K562 (cell line): ENCODE results near the gene GAB2. TPM values are rescaled to one million over a fixed set of nuclear protein-coding genes. Genes with fewer than 3 reads are reported as not detected.
"Not testable (repeated sequence)": the region's sequence is repeated elsewhere in the genome, so short reads cannot be mapped to it uniquely, and the experiment has no call there.

Experiments used
- ATAC-seq: fragments of 200-7000 bp; cut with Tn5 transposase; 3 replicates; pipeline ENCODE4 v1.9.1; 2020; ENCODE audit warnings: moderate library complexity
- BruUV-seq: library from RNA; stranded (reverse); fragments of 400-500 nt; replicated peaks from 2 replicates; lab custom pipeline; 2021; lab: Mats Ljungman, UMichigan
- CTCF ChIA-PET: fragments of 300-600 bp; formaldehyde crosslinking; extraction: SDS; loops from one replicate; lab custom pipeline; 2021; ENCODE audit warnings: low intra/inter-chr PET ratio; lab: Yijun Ruan, JAX
- POLR2A ChIA-PET: fragments of 300-600, 350-650 bp; sonication (Branson Sonifier 250); formaldehyde crosslinking; extraction: SDS; loops from one replicate; lab custom pipeline; 2021; ENCODE audit warnings: antibody characterized with exemption, inconsistent platforms; lab: Yijun Ruan, JAX
- DNase-seq, 4 experiments: peaks; one replicate each; pipeline versions ENCODE4 v3.0.0 to v3.0.0-alpha.2; 2011 to 2018; ENCODE audit warnings: low spot score in 3 of 4, mixed read lengths in 3 of 4; ENCODE audit errors: extremely low read depth in 1 of 4
- FAIRE-seq: peaks from 2 replicates; lab custom pipeline; 2011; peaks lifted over from hg19 to GRCh38; lab: Jason Lieb, UNC
- H2AFZ ChIP-seq: 2 replicates; pipeline ENCODE4 v1.6.0; 2011; ENCODE audit warnings: low read depth, low read length, control low read depth, inconsistent platforms
- H3K27ac ChIP-seq: fragments of 200-600 bp; 3 replicates; pipeline ENCODE4 v1.8.0; 2011; ENCODE audit warnings: low read depth, mild to moderate bottlenecking, control low read depth, inconsistent platforms, low read length, moderate library complexity, mixed read lengths; ENCODE audit errors: extremely low read depth
- H3K27me3 ChIP-seq, 2 experiments: fragments of 300-600 bp in 1 of 2; 2 replicates in 1 of 2; 3 replicates in 1 of 2; pipeline versions ENCODE4 v1.6.0 to v1.8.0; 2011; ENCODE audit warnings: inconsistent platforms in 2 of 2, low read length in 2 of 2, mild to moderate bottlenecking in 1 of 2, mixed read lengths in 1 of 2, moderate library complexity in 1 of 2; ENCODE audit not compliant: control insufficient read depth in 2 of 2, insufficient read depth in 2 of 2
- H3K36me3 ChIP-seq: fragments of 300-600 bp; 3 replicates; pipeline ENCODE4 v1.8.0; 2011; ENCODE audit warnings: mild to moderate bottlenecking, low read length, inconsistent platforms; ENCODE audit not compliant: control insufficient read depth, insufficient read depth
- H3K4me1 ChIP-seq, 2 experiments: fragments of 200-600 bp in 1 of 2; replicated peaks in 1 of 2; 2 replicates in 1 of 2; 3 replicates in 1 of 2; pipeline versions ENCODE4 v1.5.1 to v1.8.0; 2011; ENCODE audit warnings: inconsistent platforms in 2 of 2, low read length in 2 of 2, mild to moderate bottlenecking in 1 of 2, mixed read lengths in 1 of 2, moderate library complexity in 1 of 2; ENCODE audit not compliant: control insufficient read depth in 2 of 2, insufficient read depth in 2 of 2
- H3K4me2 ChIP-seq: 2 replicates; pipeline ENCODE4 v1.6.1; 2011; ENCODE audit warnings: low read length, control low read depth, inconsistent platforms, mixed read lengths; ENCODE audit not compliant: insufficient read depth
- H3K4me3 ChIP-seq: fragments of 200-600 bp; sonication (generic), shearing (Covaris generic); 2 replicates; pipeline ENCODE4 v1.5.1; 2016; ENCODE audit warnings: control low read depth, inconsistent platforms
- H3K79me2 ChIP-seq: fragments of 200-600 bp; 3 replicates; pipeline ENCODE4 v1.8.0; 2011; ENCODE audit warnings: low read length, inconsistent platforms; ENCODE audit not compliant: control insufficient read depth, insufficient read depth
- H3K9ac ChIP-seq, 2 experiments: 2 replicates each; pipeline versions ENCODE4 v1.6.0 to v1.6.1; 2011; ENCODE audit warnings: low read depth in 2 of 2, low read length in 2 of 2, control low read depth in 1 of 2, inconsistent platforms in 1 of 2, mild to moderate bottlenecking in 1 of 2, mixed read lengths in 1 of 2; ENCODE audit not compliant: insufficient read depth in 1 of 2
- H3K9me1 ChIP-seq: one replicate; pipeline ENCODE4 v1.6.0; 2011; ENCODE audit warnings: inconsistent platforms, mild to moderate bottlenecking, low read length, moderate library complexity; ENCODE audit not compliant: control insufficient read depth, insufficient read depth
- H3K9me3 ChIP-seq: replicated peaks from 2 replicates; pipeline ENCODE4 v1.5.1; 2011; ENCODE audit warnings: low read depth, low read length, inconsistent platforms; ENCODE audit not compliant: control insufficient read depth, insufficient read depth
- H4K20me1 ChIP-seq: replicated peaks from 2 replicates; pipeline ENCODE4 v1.6.1; 2011; ENCODE audit warnings: low read length, inconsistent platforms, mixed read lengths; ENCODE audit not compliant: control insufficient read depth, insufficient read depth
- AFF1 ChIP-seq, 2 experiments: fragments of 450-650 bp; IDR thresholded peaks; 2 replicates each; pipeline ENCODE4 v1.6.1; 2018; ENCODE audit warnings: mild to moderate bottlenecking in 2 of 2, low read depth in 1 of 2; ENCODE audit not compliant: partially characterized antibody in 2 of 2
- BCOR ChIP-seq: fragments of 450-650 bp; IDR thresholded peaks from 2 replicates; pipeline ENCODE4 v1.6.1; 2016
- KDM1A ChIP-seq, 2 experiments: fragments of 450-650 bp; IDR thresholded peaks; 2 replicates each; pipeline ENCODE4 v1.6.1; 2016; ENCODE audit warnings: mild to moderate bottlenecking in 2 of 2
- ZNF146 ChIP-seq: IDR thresholded peaks from one replicate; pipeline ENCODE4 v1.6.1; 2018; ENCODE audit warnings: missing compliant biosample characterization; ENCODE audit not compliant: unreplicated experiment
- WGBS: fragments of 100-300 bp; shearing (Covaris generic); methylation state at CpG from one replicate; pipeline ENCODE4 v1.1.6; 2016; ENCODE audit warnings: low coverage, mixed read lengths; ENCODE audit not compliant: insufficient coverage; ENCODE audit errors: missing lambda C conversion rate; 5-methylcytosine and 5-hydroxymethylcytosine counted together
- in situ Hi-C: fragments of 300-500 bp; cut with MboI; formaldehyde crosslinking; loops from 4 replicates; pipeline ENCODE4 v1.15.0; 2018; ENCODE audit warnings: inconsistent platforms, mixed read lengths
- intact Hi-C: fragments of 100-400 bp; cut with micrococcal nuclease; formaldehyde crosslinking; loops from 2 replicates; pipeline ENCODE4 v1.14.2; 2022
- polyA plus RNA-seq, 8 experiments: library from polyadenylated mRNA; depleted of rRNA in 4 of 8; stranded (reverse) in 5 of 8; unstranded in 3 of 8; fragments of >200 nt; fragmentation: Nextera tagmentation in 2 of 8; fragmentation: Illumina TruSeq in 1 of 8; extraction: Ambion mirVana in 2 of 8; extraction: Trizol in 1 of 8; gene quantifications; 2 replicates each; pipeline versions ENCODE4 v1.2.1 to v1.2.3, GENCODE V29; 2011 to 2014; ENCODE audit warnings: inconsistent platforms in 1 of 8, missing spikeins in 1 of 8
- total RNA-seq, 7 experiments: library from RNA; depleted of rRNA in 6 of 7; stranded (reverse); fragments of >200 nt in 6 of 7; fragmentation: Illumina TruSeq in 2 of 7; extraction: Trizol in 2 of 7; gene quantifications; 2 replicates each; pipeline versions ENCODE4 v1.2.1 to v1.2.3, GENCODE V29; 2011 to 2021; ENCODE audit warnings: low replicate concordance in 1 of 7

The GAB2 gene
- total and polyA plus RNA-seq, 9 of the 15 experiments (the other 6 are each of a cell fraction or from before 2014, with no cell fraction given) = 2.3 to 35.2 (median 16.1) TPM

GRCh38 chr11:78357924-78358323 lies 59.7 kb downstream of the GAB2 start:
- FAIRE-seq, H3K9ac ChIP-seq, H4K20me1 ChIP-seq, intact Hi-C loops, POLR2A ChIA-PET, H3K4me2 ChIP-seq, CTCF ChIA-PET, H2AFZ ChIP-seq, ATAC-seq, BruUV-seq, H3K27ac ChIP-seq, H3K9me1 ChIP-seq, DNase-seq, H3K27me3 ChIP-seq, H3K36me3 ChIP-seq, H3K9me3 ChIP-seq, in situ Hi-C loops, H3K4me3 ChIP-seq: not testable (repeated sequence)
- TF ChIP-seq KDM1A (IDR thresholded peaks at IDR 0.05) (0 out of 4 replicates have a peak, but pooled peaks of 1 of the 2 experiments have one; percentile 18), ZNF146 (peak; percentile 55), BCOR (peak; percentile 50; the same call in 1 of the 2 replicates)
- peaks cover 8 to 21% of the 10 kb centered on the region in 2 experiments; a peak in 4 of 5 replicates for H3K4me1 ChIP-seq
- peaks cover 75% of the 10 kb centered on the region for H3K79me2 ChIP-seq
- WGBS = 92% methylated on average over 1 of the region's 3 CpGs

DNA sequence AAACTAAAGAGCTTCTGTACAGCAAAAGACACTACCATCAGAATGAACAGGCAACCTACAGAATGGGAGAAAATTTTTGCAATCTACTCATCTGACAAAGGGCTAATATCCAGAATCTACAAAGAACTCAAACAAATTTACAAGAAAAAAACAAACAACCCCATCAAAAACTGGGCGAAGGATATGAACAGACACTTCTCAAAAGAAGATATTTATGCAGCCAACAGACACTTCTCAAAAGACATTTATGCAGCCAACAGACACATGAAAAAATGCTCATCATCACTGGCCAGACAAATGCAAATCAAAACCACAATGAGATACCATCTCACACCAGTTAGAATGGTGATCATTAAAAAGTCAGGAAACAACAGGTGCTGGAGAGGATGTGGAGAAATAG lies 60.2 kb downstream of the GAB2 start:
- H3K9me3 ChIP-seq, H3K9ac ChIP-seq, intact Hi-C loops, H3K27me3 ChIP-seq, H3K36me3 ChIP-seq, H4K20me1 ChIP-seq, H3K4me3 ChIP-seq, H3K9me1 ChIP-seq, H3K27ac ChIP-seq, DNase-seq, in situ Hi-C loops, FAIRE-seq, CTCF ChIA-PET, ATAC-seq, BruUV-seq, H2AFZ ChIP-seq, H3K4me2 ChIP-seq, POLR2A ChIA-PET: not testable (repeated sequence)
- WGBS = 100% methylated on average over 1 of the region's 1 CpG
- Histone ChIP-seq H3K79me2 (peaks cover 75% of the 10 kb centered on the region), H3K4me1 (peaks cover 8 to 25% of the 10 kb centered on the region in 2 experiments; a peak in 4 of 5 replicates)
- TF ChIP-seq AFF1 (IDR thresholded peaks at IDR 0.05; ENCODE audit: low read depth in 1 of 2, partially characterized antibody in 2 of 2) = peak in 1 of 2 experiments; percentile 99
